ENCODE measurements around the gene PEF1. TPM values are rescaled to one million over a fixed set of nuclear protein-coding genes. Genes with fewer than 3 reads are reported as not detected.
A peak's percentile ranks its signal among the peaks of the same experiment; 100 is the strongest.

Gene PEF1
- total and polyA plus RNA-seq, 2 of the 8 experiments (the other 6 are each of a cell fraction or from before 2014, with no cell fraction given): 35.2 to 69.2 TPM

DNA sequence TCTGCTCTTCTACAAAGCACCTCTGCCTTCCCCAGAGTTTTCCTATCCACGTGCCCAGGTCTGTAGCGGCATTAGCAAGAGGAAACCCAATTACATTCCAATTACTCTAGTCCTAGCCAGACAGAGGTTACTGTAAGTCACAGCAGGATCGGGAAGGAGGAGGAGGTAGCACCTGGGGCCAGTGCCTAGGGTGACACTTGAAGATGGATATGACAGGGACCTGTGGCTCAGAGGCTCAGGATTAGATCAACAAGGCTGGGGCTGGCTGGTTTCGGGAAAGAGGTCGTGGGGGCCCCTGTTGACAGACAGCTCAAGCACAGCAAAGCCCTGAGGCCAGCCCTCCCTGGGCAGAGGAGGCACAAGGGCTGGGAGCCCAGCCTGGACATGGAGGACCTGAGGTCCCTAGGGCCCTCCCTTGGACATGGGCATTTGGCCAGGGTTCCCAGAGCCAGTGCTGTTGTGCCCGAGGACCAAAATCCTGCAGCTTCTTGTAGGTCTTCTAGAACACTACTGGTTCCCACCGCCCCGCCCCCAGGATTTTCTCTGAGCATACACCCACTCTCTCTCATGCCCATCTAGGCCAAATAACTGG lies 30.2 kb downstream of the PEF1 start:
- no peaks in the 10 kb centered on the region for H4K20me1 ChIP-seq (replicated peaks in 1 of 2; ENCODE audit: control insufficient read depth in 1 of 2, insufficient read depth in 2 of 2, low read length in 2 of 2)
- no peak overlapping the region for H3K27ac ChIP-seq (ENCODE audit: low read depth, low read length)
- no peak overlapping the region for H3K14ac ChIP-seq (ENCODE audit: insufficient read length)
- no peaks in the 10 kb centered on the region for H3K9me3 ChIP-seq (ENCODE audit: insufficient read depth in 2 of 2, low read depth in 1 of 2, low read length in 1 of 2)
- peak overlapping the region; percentile 53; the same call in 1 of the 2 replicates for H2BK12ac ChIP-seq (ENCODE audit: low read depth, low read length)
- H3K23me2 ChIP-seq (ENCODE audit: low read depth, low read length): peaks cover 8% of the 10 kb centered on the region; the same call in 1 of the 2 replicates
- no peak overlapping the region for H3K18ac ChIP-seq (ENCODE audit: extremely low read depth, low read length)
- H2BK20ac ChIP-seq (ENCODE audit: low read length): 0 out of 2 replicates have a peak overlapping the region, but pooled peaks have one; percentile 48
- peaks cover 2 to 11% (median 7%) of the 10 kb centered on the region in 4 experiments; a peak in 5 of 7 replicates for H3K4me1 ChIP-seq (replicated peaks in 1 of 4; ENCODE audit: control insufficient read depth in 3 of 4, insufficient read depth in 4 of 4, low read length in 3 of 4)
- no peak overlapping the region for H3K56ac ChIP-seq (replicated peaks; ENCODE audit: insufficient read length, low read depth, low read length)
- H2BK15ac ChIP-seq (ENCODE audit: low read length): no peak overlapping the region
- H3K23ac ChIP-seq (ENCODE audit: insufficient read length): no peak overlapping the region
- no peaks in the 10 kb centered on the region for H3K79me2 ChIP-seq (ENCODE audit: control insufficient read depth in 1 of 2, insufficient read depth in 2 of 2, low read length in 2 of 2)
- H2AK5ac ChIP-seq (ENCODE audit: low read depth, low read length): no peak overlapping the region
- H2AFZ ChIP-seq (ENCODE audit: low read length): peak overlapping the region; percentile 48; the same call in 1 of the 2 replicates
- no peak overlapping the region for H3K9ac ChIP-seq (replicated peaks in 1 of 4; ENCODE audit: extremely low read depth in 1 of 4, low read depth in 3 of 4, low read length in 3 of 4)
- ChIA-PET CTCF (ENCODE audit: partially characterized antibody) (interaction anchor here (0.8 to 2.2 kb wide), 4 partner anchors 9 to 79 kb away, joined by 3 to 7 read pairs (median 4); no protein-coding TSS in a partner anchor), POLR2A (ENCODE audit: partially characterized antibody) (interaction anchor here (1.0 to 1.7 kb wide), 2 partner anchors 14 to 30 kb away, joined by 4 to 6 read pairs; partner anchors contain the start of gene PEF1)
- no peak overlapping the region for H4K5ac ChIP-seq (ENCODE audit: insufficient read length, low read depth, low read length)
- no peak overlapping the region for H3K4me3 ChIP-seq (ENCODE audit: extremely low read depth in 1 of 4, insufficient read depth in 2 of 4, low read depth in 3 of 4, low read length in 4 of 4)
- H3K36me3 ChIP-seq (ENCODE audit: control insufficient read depth in 2 of 4, insufficient read depth in 4 of 4, low read length in 3 of 4): no peaks in the 10 kb centered on the region
- H4K91ac ChIP-seq (replicated peaks; ENCODE audit: insufficient read length, low read length): no peak overlapping the region
- peaks cover 6 to 22% (median 16%) of the 10 kb centered on the region in 4 experiments for H3K27me3 ChIP-seq (replicated peaks in 1 of 4; ENCODE audit: control insufficient read depth in 3 of 4, extremely low read depth in 1 of 4, insufficient read depth in 3 of 4, low read length in 3 of 4)
- WGBS, 2 experiments (ENCODE audit: extremely low coverage in 1 of 2, insufficient coverage in 1 of 2, insufficient read length in 1 of 2, insufficient replicate concordance in 2 of 2, low coverage in 1 of 2, low lambda C conversion rate in 2 of 2, missing lambda C conversion rate in 1 of 2): 80% methylated on average over 8 of the region's 8 CpGs; no CpG with 5 or more reads in 1 of the 2 experiments
- no peak overlapping the region for H2BK120ac ChIP-seq (replicated peaks; ENCODE audit: low read depth, low read length)
- DNase-seq (ENCODE audit: low read depth in 1 of 2, low spot score in 2 of 2) (no peak), FAIRE-seq (no peak)
- peak overlapping the region; percentile 59 for H4K8ac ChIP-seq (ENCODE audit: extremely low read depth, insufficient read depth, low read length)
- H3K79me1 ChIP-seq (ENCODE audit: low read depth, low read length): no peaks in the 10 kb centered on the region
- H2BK5ac ChIP-seq (ENCODE audit: low read depth, low read length): no peak overlapping the region
- no peak overlapping the region for H3K4ac ChIP-seq (replicated peaks; ENCODE audit: insufficient read length, low read depth, low read length)
- H3K4me2 ChIP-seq (ENCODE audit: insufficient read depth in 1 of 2, low read depth in 2 of 2, low read length in 2 of 2): no peak overlapping the region
- TF ChIP-seq HDAC2 (IDR thresholded peaks at IDR 0.05; ENCODE audit: borderline replicate concordance in 1 of 2, low read depth in 2 of 2, low read length in 2 of 2): no peak
- no peak for TF ChIP-seq YY1 (IDR thresholded peaks at IDR 0.05; ENCODE audit: low read depth, low read length)
- TF ChIP-seq CHD1 (IDR thresholded peaks at IDR 0.05; ENCODE audit: low read depth, low read length): no peak
- TF ChIP-seq SIN3A (conservative IDR thresholded peaks at IDR 0.05 in 1 of 2, IDR thresholded peaks at IDR 0.05 in 1 of 2; ENCODE audit: low read depth in 1 of 2, low read length in 2 of 2): no peak
- no peak for TF ChIP-seq KDM4A (IDR thresholded peaks at IDR 0.05; ENCODE audit: low read depth, low read length, severe bottlenecking)
- TF ChIP-seq CBX5 (IDR thresholded peaks at IDR 0.05; ENCODE audit: low read depth, low read length): no peak
- TF ChIP-seq RAD21 (IDR thresholded peaks at IDR 0.05 in 1 of 2, conservative IDR thresholded peaks at IDR 0.05 in 1 of 2; ENCODE audit: low read depth in 2 of 2, low read length in 2 of 2): no peak
- TF ChIP-seq JUND (IDR thresholded peaks at IDR 0.05; ENCODE audit: low read length): no peak
- no peak for TF ChIP-seq RNF2 (IDR thresholded peaks at IDR 0.05; ENCODE audit: borderline replicate concordance, low read depth, low read length, missing control alignments, poor library complexity, severe bottlenecking)
- no peak for TF ChIP-seq POLR2A (IDR thresholded peaks at IDR 0.05; ENCODE audit: control extremely low read depth in 1 of 2, low read depth in 2 of 2, low read length in 2 of 2)
- TF ChIP-seq RBBP5 (IDR thresholded peaks at IDR 0.05; ENCODE audit: borderline replicate concordance, low read depth, low read length): no peak
